Right lobe of liver (tissue), 6 donors: ENCODE results near the gene TRAPPC2. TPM values are rescaled to one million over a fixed set of nuclear protein-coding genes. Genes with fewer than 3 reads are reported as not detected.

ENCODE experiments used
- ATAC-seq, 4 donors: fragments of 200-7000 bp; cut with Tn5 transposase; one replicate each; pipeline ENCODE4 v1.9.1; 2020; ENCODE audit warnings: mild to moderate bottlenecking in 4 of 4, moderate library complexity in 4 of 4
- DNase-seq, 3 donors: peaks; one replicate each; pipeline ENCODE4 v3.0.0-alpha.2; 2020
- H3K27ac ChIP-seq, 3 donors: fragments of 200-600 bp; one replicate each; pipeline ENCODE4 v1.8.0; 2022
- H3K27me3 ChIP-seq, 2 donors: fragments of 200-600 bp; one replicate each; pipeline ENCODE4 v1.8.0; 2022
- H3K36me3 ChIP-seq, 4 donors: fragments of 200-600 bp; sonication (generic) in 1 of 4; one replicate each; pipeline versions ENCODE4 v1.5.1 to v1.8.0; 2017 to 2022; ENCODE audit warnings: control low read depth in 1 of 4
- H3K4me1 ChIP-seq, 4 donors: fragments of 200-600 bp; sonication (generic) in 1 of 4; one replicate each; pipeline versions ENCODE4 v1.5.1 to v1.8.0; 2017 to 2022; ENCODE audit warnings: control low read depth in 1 of 4
- H3K4me3 ChIP-seq, 3 donors: fragments of 200-600 bp; one replicate each; pipeline ENCODE4 v1.8.0; 2022
- H3K9me3 ChIP-seq, 4 donors: fragments of 200-600 bp; sonication (generic) in 1 of 4; one replicate each; pipeline versions ENCODE4 v1.5.1 to v1.8.0; 2017 to 2022; ENCODE audit warnings: control low read depth in 1 of 4
- POLR2A ChIP-seq: fragments of 450-650 bp; IDR thresholded peaks from one replicate; pipeline ENCODE4 v1.6.1; 2017; ENCODE audit warnings: antibody characterized with exemption, mild to moderate bottlenecking
- WGBS: methylation state at CpG from one replicate; pipeline ENCODE4 v1.1.6; 2018; ENCODE audit warnings: low coverage, low lambda C conversion rate; ENCODE audit not compliant: insufficient coverage; ENCODE audit errors: missing lambda C conversion rate; 5-methylcytosine and 5-hydroxymethylcytosine counted together
- intact Hi-C, 2 donors: fragments of 100-400 bp; cut with DNase I; formaldehyde crosslinking; loops; one replicate each; pipeline versions ENCODE4 v1.11.2 to v1.14.1; 2022
- total RNA-seq, 6 experiments: library from RNA; depleted of rRNA in 2 of 6; stranded (reverse); fragments of >200 nt in 2 of 6; fragmentation: NEBNext Ultra II Directional in 3 of 6; extraction: Animal tissue kit (Norgen Biotek cat#: 25700) in 3 of 6; gene quantifications; one replicate each; pipeline versions ENCODE4 v1.1.0 to v1.2.4, GENCODE V29; 2016 to 2023
- TF ChIP-seq, protein P1 (sequence below), 4 donors: fragments of 200-600 bp in 3 of 4; fragments of 450-650 bp in 1 of 4; IDR thresholded peaks; one replicate each; pipeline versions ENCODE4 v1.5.1 to v1.8.0; 2016 to 2022; ENCODE audit warnings: antibody characterized with exemption in 4 of 4, mild to moderate bottlenecking in 2 of 4
- donor health status: DM: no; HTN: yes; CAD: no.
- donor health status: DM: no; HTN: no; CAD: no.
- donor health status: DM: no; HTN: no; CAD: no.
- donor health status: DM: no; HTN: yes; CAD: no.
- donor health status: DM: no; HTN: yes; CAD: no.

TRAPPC2 gene
- total RNA-seq, 6 experiments from 2014 or later = 6.3 to 13.8 (median 8.5) TPM

DNA sequence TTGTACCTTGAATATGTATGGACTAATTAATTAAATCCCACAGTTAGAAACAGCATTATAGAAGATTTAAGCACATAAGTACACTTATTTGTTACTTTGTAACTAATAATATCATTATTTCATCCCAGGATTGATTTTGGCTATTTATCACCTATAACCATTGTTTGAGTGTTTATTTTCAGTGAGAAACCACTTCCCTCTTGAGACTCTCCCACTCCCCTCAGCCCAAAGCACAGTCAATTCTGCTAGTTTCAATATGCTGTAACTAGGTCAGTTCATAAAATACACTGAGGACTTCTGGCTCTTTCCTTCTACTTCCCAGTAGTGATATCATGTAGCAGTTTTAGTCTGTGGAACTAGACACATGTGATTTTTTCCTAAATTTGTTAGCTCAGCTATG is 16.4 kb upstream of the TRAPPC2 start:
- Histone ChIP-seq H3K4me3 (no peak overlapping the region), H3K36me3 (peaks cover 0 to 30% (median under 1%) of the 10 kb centered on the region in 4 donors), H3K27me3 (no peaks in the 10 kb centered on the region), H3K4me1 (no peaks in the 10 kb centered on the region), H3K27ac (no peak overlapping the region), H3K9me3 (no peaks in the 10 kb centered on the region)
- no peak for DNase-seq
- no peak for ATAC-seq
- TF ChIP-seq POLR2A = no peak
- TF ChIP-seq, protein P1, sequence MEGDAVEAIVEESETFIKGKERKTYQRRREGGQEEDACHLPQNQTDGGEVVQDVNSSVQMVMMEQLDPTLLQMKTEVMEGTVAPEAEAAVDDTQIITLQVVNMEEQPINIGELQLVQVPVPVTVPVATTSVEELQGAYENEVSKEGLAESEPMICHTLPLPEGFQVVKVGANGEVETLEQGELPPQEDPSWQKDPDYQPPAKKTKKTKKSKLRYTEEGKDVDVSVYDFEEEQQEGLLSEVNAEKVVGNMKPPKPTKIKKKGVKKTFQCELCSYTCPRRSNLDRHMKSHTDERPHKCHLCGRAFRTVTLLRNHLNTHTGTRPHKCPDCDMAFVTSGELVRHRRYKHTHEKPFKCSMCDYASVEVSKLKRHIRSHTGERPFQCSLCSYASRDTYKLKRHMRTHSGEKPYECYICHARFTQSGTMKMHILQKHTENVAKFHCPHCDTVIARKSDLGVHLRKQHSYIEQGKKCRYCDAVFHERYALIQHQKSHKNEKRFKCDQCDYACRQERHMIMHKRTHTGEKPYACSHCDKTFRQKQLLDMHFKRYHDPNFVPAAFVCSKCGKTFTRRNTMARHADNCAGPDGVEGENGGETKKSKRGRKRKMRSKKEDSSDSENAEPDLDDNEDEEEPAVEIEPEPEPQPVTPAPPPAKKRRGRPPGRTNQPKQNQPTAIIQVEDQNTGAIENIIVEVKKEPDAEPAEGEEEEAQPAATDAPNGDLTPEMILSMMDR (IDR thresholded peaks at IDR 0.05) = no peak
- intact Hi-C loops = loop anchor here in 1 of 2 donors (5.0 kb wide), 1 partner anchor 281 kb away; no protein-coding TSS in a partner anchor

DNA sequence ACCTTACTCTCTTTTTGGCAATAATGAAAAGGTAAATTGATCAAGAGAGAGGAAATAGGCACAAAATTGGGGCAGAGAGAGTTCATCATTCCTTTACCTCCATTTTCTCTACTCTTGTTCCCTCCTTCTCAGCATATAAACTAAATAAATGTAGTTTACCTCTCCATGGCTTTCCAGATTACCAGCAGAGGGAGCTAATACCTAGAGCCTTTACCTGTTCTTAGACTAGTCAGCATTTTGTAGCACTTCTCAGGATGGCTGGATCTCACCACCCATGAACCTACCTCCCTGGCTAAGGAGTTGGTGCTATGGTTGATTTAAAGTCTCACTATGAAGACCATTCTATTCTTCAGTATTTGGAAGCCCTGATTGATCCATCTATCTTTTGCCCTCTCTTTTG is 15.8 kb upstream of the TRAPPC2 start:
- no peaks in the 10 kb centered on the region for H3K9me3 ChIP-seq
- H3K4me1 ChIP-seq = no peaks in the 10 kb centered on the region
- no peak overlapping the region for H3K4me3 ChIP-seq
- peak; percentile 64 to 74 (median 66) for ATAC-seq
- no peak for DNase-seq
- H3K27me3 ChIP-seq = no peaks in the 10 kb centered on the region
- peaks cover 0 to 30% (median under 1%) of the 10 kb centered on the region in 4 donors for H3K36me3 ChIP-seq
- intact Hi-C loops = loop anchor here in 1 of 2 donors (5.0 kb wide), 1 partner anchor 282 kb away; no protein-coding TSS in a partner anchor
- H3K27ac ChIP-seq = no peak overlapping the region
- TF ChIP-seq, protein P1 (IDR thresholded peaks at IDR 0.05) = peak; percentile 52 to 72 (median 65)
- no peak for TF ChIP-seq POLR2A

DNA sequence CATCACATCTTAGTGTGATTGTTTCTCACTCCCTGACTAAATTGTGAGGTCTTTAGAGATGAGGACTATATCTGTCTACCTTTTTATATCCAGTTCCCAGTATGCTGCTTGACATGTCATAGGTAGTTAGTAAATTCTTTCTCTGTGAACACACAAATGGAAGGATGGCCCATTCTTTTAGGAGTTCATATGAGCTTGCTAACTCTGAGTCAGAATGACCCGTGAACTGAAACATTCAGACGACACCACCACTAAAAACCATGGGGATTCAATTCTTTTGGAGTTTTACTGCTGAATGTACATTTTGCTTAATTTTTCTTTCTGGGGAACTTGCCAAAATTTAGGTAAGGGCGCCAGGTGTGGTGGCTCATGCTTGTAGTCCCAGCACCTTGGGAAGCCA is 14.1 kb upstream of the TRAPPC2 start:
- intact Hi-C loops = no loop called here
- no peak for DNase-seq

DNA sequence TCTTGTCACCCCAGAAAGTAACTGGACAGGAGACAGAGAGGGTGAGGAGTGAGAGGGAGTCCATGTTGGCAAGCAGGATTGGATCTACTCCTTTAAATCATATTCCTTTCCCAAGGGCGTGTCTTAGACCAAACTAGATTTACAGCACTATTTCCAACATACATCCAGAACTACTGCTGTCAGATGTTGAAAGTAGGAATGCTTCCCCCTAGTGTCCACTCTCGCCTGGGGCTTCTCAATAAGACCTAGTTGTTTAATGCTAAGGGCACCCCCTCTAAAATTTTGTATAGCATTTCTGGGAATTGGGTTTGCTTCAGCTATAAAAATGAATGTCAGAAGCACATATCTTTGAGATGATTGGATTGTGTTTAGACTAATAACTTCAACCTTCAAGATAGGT is 13.4 kb upstream of the TRAPPC2 start:
- DNase-seq = no peak
- whole genome bisulfite sequencing = 28% methylated on average over 2 of the region's 2 CpGs
- Histone ChIP-seq H3K36me3 (peaks cover 0 to 37% (median under 1%) of the 10 kb centered on the region in 4 donors), H3K27me3 (no peaks in the 10 kb centered on the region), H3K4me3 (no peak overlapping the region), H3K9me3 (no peaks in the 10 kb centered on the region), H3K4me1 (no peaks in the 10 kb centered on the region), H3K27ac (no peak overlapping the region)
- intact Hi-C loops = no loop called here
- ATAC-seq = peak; percentile 45 to 74 (median 66)
- no peak for TF ChIP-seq POLR2A
- TF ChIP-seq, protein P1 (IDR thresholded peaks at IDR 0.05) = peak; percentile 30 to 52 (median 44)

More for the DNA sequence above, 14.1 kb upstream of the TRAPPC2 start:
- Histone ChIP-seq H3K9me3 (no peaks in the 10 kb centered on the region), H3K4me1 (no peaks in the 10 kb centered on the region), H3K27ac (no peak overlapping the region), H3K27me3 (no peaks in the 10 kb centered on the region), H3K36me3 (peaks cover 0 to 43% (median under 1%) of the 10 kb centered on the region in 4 donors), H3K4me3 (no peak overlapping the region)
- no peak for ATAC-seq
- WGBS = 75% methylated on average over 2 of the region's 3 CpGs
- TF ChIP-seq, protein P1 (IDR thresholded peaks at IDR 0.05) = no peak
- no peak for TF ChIP-seq POLR2A
